ENCODE data around the gene STARD4.

- TF ChIP-seq CTCF (conservative IDR thresholded peaks at IDR 0.05; ENCODE audit: low read length) = no peak
- no peak for TF ChIP-seq EZH2phosphoT487 (IDR thresholded peaks at IDR 0.05; ENCODE audit: borderline replicate concordance)
Measured at GRCh38 chr5:111505096-111505495, 7.2 kb downstream of the STARD4 start.
